Measurements from ENCODE around the gene TMEM175. TPM values are rescaled to one million over a fixed set of nuclear protein-coding genes. Genes with fewer than 3 reads are reported as not detected.
A peak's percentile ranks its signal among the peaks of the same experiment; 100 is the strongest.

Gene TMEM175
- total and polyA plus RNA-seq, 4 donors: 17.4 to 81.3 (median 30.6) TPM

DNA sequence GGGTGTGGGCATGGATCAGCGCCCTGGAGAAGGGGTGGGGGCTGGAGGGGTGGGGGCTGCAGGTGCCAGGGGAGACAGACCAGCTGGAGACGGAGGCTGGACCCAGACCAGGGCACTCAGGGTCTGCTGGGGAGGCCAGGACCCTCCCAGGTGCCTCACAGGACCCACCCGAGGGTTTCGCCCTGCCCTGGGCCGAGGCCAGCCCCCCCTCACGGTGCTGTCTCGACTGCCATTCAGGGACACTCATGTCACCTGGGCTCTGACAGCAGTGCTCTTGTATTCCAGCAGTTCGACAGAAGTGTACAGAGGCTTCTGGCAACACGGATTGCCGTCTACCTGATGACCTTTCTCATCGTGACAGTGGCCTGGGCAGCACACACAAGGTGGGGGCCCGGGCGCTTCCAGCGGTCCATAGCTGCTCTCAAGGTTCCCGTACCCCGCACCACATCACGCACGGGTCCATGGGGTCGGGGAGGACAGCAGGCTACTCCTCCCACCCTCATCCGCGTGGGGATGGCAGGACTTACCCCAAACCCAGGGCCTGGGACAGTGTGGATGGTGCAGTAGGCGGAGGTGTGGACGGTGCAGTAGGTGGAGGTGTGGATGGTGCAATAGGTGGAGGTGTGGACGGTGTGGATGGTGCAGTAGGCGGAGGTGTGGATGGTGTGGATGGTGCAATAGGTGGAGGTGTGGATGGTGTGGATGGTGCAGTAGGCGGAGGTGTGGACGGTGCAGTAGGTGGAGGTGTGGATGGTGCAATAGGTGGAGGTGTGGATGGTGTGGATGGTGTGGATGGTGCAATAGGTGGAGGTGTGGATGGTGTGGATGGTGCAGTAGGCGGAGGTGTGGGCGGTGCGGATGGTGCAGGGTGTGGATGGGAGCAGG is 18.1 kb downstream of the TMEM175 start:
- DNase-seq (peak; percentile 30 to 67), ATAC-seq (ENCODE audit: low FRiP score) (no peak)
- Histone ChIP-seq H3K27ac (ENCODE audit: low read depth in 1 of 2, low read length in 2 of 2) (no peak overlapping the region), H3K27me3 (ENCODE audit: control insufficient read depth in 1 of 2, insufficient read depth in 2 of 2, low read length in 1 of 2) (no peaks in the 10 kb centered on the region), H3K4me1 (ENCODE audit: control insufficient read depth in 1 of 2, insufficient read depth in 2 of 2, low read length in 2 of 2) (no peaks in the 10 kb centered on the region), H3K9me3 (ENCODE audit: control insufficient read depth, low read length) (no peaks in the 10 kb centered on the region), H3K4me3 (ENCODE audit: low read length in 2 of 2) (no peak overlapping the region), H3K36me3 (ENCODE audit: control insufficient read depth in 1 of 2, insufficient read depth in 2 of 2, low read length in 1 of 2) (no peaks in the 10 kb centered on the region)
- WGBS, 2 donors: 90% methylated on average over 29 to 30 of the region's 30 CpGs
- intact Hi-C loops (cut with DNase I): no loop called here

GRCh38 chr4:951186-951585 is 18.9 kb downstream of the TMEM175 start:
- no peak for ATAC-seq (ENCODE audit: low FRiP score)
- peak; percentile 29 to 67 for DNase-seq
- Histone ChIP-seq H3K36me3 (ENCODE audit: control insufficient read depth in 1 of 2, insufficient read depth in 2 of 2, low read length in 1 of 2) (no peaks in the 10 kb centered on the region), H3K4me1 (ENCODE audit: control insufficient read depth in 1 of 2, insufficient read depth in 2 of 2, low read length in 2 of 2) (no peaks in the 10 kb centered on the region), H3K27me3 (ENCODE audit: control insufficient read depth in 1 of 2, insufficient read depth in 2 of 2, low read length in 1 of 2) (no peaks in the 10 kb centered on the region), H3K27ac (ENCODE audit: low read depth in 1 of 2, low read length in 2 of 2) (no peak overlapping the region), H3K9me3 (ENCODE audit: control insufficient read depth, low read length) (no peaks in the 10 kb centered on the region), H3K4me3 (ENCODE audit: low read length in 2 of 2) (no peak overlapping the region)
- intact Hi-C loops (cut with DNase I): no loop called here
- 66 to 75% methylated on average over 7 of the region's 7 CpGs for WGBS, 2 donors

- H3K36me3 ChIP-seq (ENCODE audit: control insufficient read depth in 1 of 2, insufficient read depth in 2 of 2, low read length in 1 of 2): no peaks in the 10 kb centered on the region
- H3K9me3 ChIP-seq (ENCODE audit: control insufficient read depth, low read length): no peaks in the 10 kb centered on the region
- intact Hi-C loops (cut with DNase I): no loop called here
- ATAC-seq (ENCODE audit: low FRiP score) (no peak), DNase-seq (peak; percentile 46 to 70)
- H3K27ac ChIP-seq (ENCODE audit: low read depth in 1 of 2, low read length in 2 of 2): no peak overlapping the region
- no peaks in the 10 kb centered on the region for H3K4me1 ChIP-seq (ENCODE audit: control insufficient read depth in 1 of 2, insufficient read depth in 2 of 2, low read length in 2 of 2)
- no peaks in the 10 kb centered on the region for H3K27me3 ChIP-seq (ENCODE audit: control insufficient read depth in 1 of 2, insufficient read depth in 2 of 2, low read length in 1 of 2)
- WGBS, 2 donors: 86 to 87% methylated on average over 23 of the region's 23 CpGs
- H3K4me3 ChIP-seq (ENCODE audit: low read length in 2 of 2): no peak overlapping the region
Observed at GRCh38 chr4:951594-952468, 19.6 kb downstream of the TMEM175 start.

- Histone ChIP-seq H3K4me3 (ENCODE audit: low read length in 2 of 2) (no peak overlapping the region), H3K4me1 (ENCODE audit: control insufficient read depth in 1 of 2, insufficient read depth in 2 of 2, low read length in 2 of 2) (no peaks in the 10 kb centered on the region), H3K9me3 (ENCODE audit: control insufficient read depth, low read length) (no peaks in the 10 kb centered on the region), H3K27me3 (ENCODE audit: control insufficient read depth in 1 of 2, insufficient read depth in 2 of 2, low read length in 1 of 2) (no peaks in the 10 kb centered on the region), H3K27ac (ENCODE audit: low read depth in 1 of 2, low read length in 2 of 2) (no peak overlapping the region), H3K36me3 (ENCODE audit: control insufficient read depth in 1 of 2, insufficient read depth in 2 of 2, low read length in 1 of 2) (no peaks in the 10 kb centered on the region)
- ATAC-seq (ENCODE audit: low FRiP score) (no peak), DNase-seq (peak; percentile 40 to 55)
- 94 to 95% methylated on average over 28 of the region's 28 CpGs for WGBS, 2 donors
- intact Hi-C loops (cut with DNase I): no loop called here
Observed at GRCh38 chr4:952881-953573, 20.8 kb downstream of the TMEM175 start.

DNA sequence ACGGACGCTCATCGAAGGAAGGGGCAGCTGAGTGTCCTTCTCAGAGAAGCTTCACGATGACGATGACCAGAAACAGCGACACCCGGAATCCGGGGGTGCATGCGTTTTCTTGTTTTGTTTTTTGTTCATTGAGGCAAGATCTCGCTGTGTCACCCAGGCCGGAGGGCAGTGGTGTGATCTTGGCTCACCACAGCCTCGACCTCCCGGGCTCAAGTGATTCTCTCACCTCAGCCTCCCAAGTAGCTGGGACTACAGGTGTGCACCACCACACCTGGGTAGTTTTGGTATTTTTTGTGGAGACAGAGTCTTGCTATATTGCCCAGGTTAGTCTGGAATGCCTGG is 21.3 kb downstream of the TMEM175 start:
- Histone ChIP-seq H3K4me3 (ENCODE audit: low read length in 2 of 2) (no peak overlapping the region), H3K4me1 (ENCODE audit: control insufficient read depth in 1 of 2, insufficient read depth in 2 of 2, low read length in 2 of 2) (no peaks in the 10 kb centered on the region), H3K27me3 (ENCODE audit: control insufficient read depth in 1 of 2, insufficient read depth in 2 of 2, low read length in 1 of 2) (no peaks in the 10 kb centered on the region), H3K36me3 (ENCODE audit: control insufficient read depth in 1 of 2, insufficient read depth in 2 of 2, low read length in 1 of 2) (no peaks in the 10 kb centered on the region), H3K9me3 (ENCODE audit: control insufficient read depth, low read length) (no peaks in the 10 kb centered on the region), H3K27ac (ENCODE audit: low read depth in 1 of 2, low read length in 2 of 2) (no peak overlapping the region)
- WGBS, 2 donors: 96 to 98% methylated on average over 13 of the region's 13 CpGs
- DNase-seq (no peak), ATAC-seq (ENCODE audit: low FRiP score) (no peak)
- intact Hi-C loops (cut with DNase I): no loop called here

GRCh38 chr4:954211-955020 is 22.2 kb downstream of the TMEM175 start:
- 91 to 93% methylated on average over 17 of the region's 17 CpGs for WGBS, 2 donors

GRCh38 chr4:955161-955921 is 23.1 kb downstream of the TMEM175 start:
- intact Hi-C loops (cut with DNase I): no loop called here
- WGBS, 2 donors: 90 to 92% methylated on average over 33 of the region's 33 CpGs
- Histone ChIP-seq H3K9me3 (ENCODE audit: control insufficient read depth, low read length) (no peaks in the 10 kb centered on the region), H3K27ac (ENCODE audit: low read depth in 1 of 2, low read length in 2 of 2) (no peak overlapping the region), H3K36me3 (ENCODE audit: control insufficient read depth in 1 of 2, insufficient read depth in 2 of 2, low read length in 1 of 2) (no peaks in the 10 kb centered on the region), H3K4me3 (ENCODE audit: low read length in 2 of 2) (no peak overlapping the region), H3K27me3 (ENCODE audit: control insufficient read depth in 1 of 2, insufficient read depth in 2 of 2, low read length in 1 of 2) (no peaks in the 10 kb centered on the region), H3K4me1 (ENCODE audit: control insufficient read depth in 1 of 2, insufficient read depth in 2 of 2, low read length in 2 of 2) (no peaks in the 10 kb centered on the region)
- peak; percentile 42 to 62 for DNase-seq
- ATAC-seq (ENCODE audit: low FRiP score): no peak

More at GRCh38 chr4:954211-955020, 22.2 kb downstream of the TMEM175 start:
- no peaks in the 10 kb centered on the region for H3K9me3 ChIP-seq (ENCODE audit: control insufficient read depth, low read length)
- no peaks in the 10 kb centered on the region for H3K36me3 ChIP-seq (ENCODE audit: control insufficient read depth in 1 of 2, insufficient read depth in 2 of 2, low read length in 1 of 2)
- intact Hi-C loops (cut with DNase I): no loop called here
- no peak overlapping the region for H3K4me3 ChIP-seq (ENCODE audit: low read length in 2 of 2)
- no peaks in the 10 kb centered on the region for H3K4me1 ChIP-seq (ENCODE audit: control insufficient read depth in 1 of 2, insufficient read depth in 2 of 2, low read length in 2 of 2)
- DNase-seq (peak in 1 of 2 donors; percentile 60), ATAC-seq (ENCODE audit: low FRiP score) (no peak)
- no peak overlapping the region for H3K27ac ChIP-seq (ENCODE audit: low read depth in 1 of 2, low read length in 2 of 2)
- no peaks in the 10 kb centered on the region for H3K27me3 ChIP-seq (ENCODE audit: control insufficient read depth in 1 of 2, insufficient read depth in 2 of 2, low read length in 1 of 2)
